GM04503 (cell line): ENCODE results near the gene BCAP29.
"Not testable (repeated sequence)": the region's sequence is repeated elsewhere in the genome, so short reads cannot be mapped to it uniquely, and the experiment has no call there.

Source experiments
- DNase-seq: peaks from one replicate; pipeline ENCODE4 v3.0.0-alpha.2; 2012; ENCODE audit warnings: low read depth

BCAP29 gene

GRCh38 chr7:107579885-107580715 lies at the start of gene BCAP29:
TSS of gene BCAP29 (plus strand) at chr7:107580246. CDS start at chr7:107580773, 527 bp downstream.
- no peak for DNase-seq

- DNase-seq = no peak
These were observed 49.3 kb upstream of the BCAP29 start for GRCh38 chr7:107530751-107531150.

- DNase-seq = no peak
These were observed 45.9 kb upstream of the BCAP29 start for GRCh38 chr7:107534139-107534538.

GRCh38 chr7:107537228-107537627 lies 42.8 kb upstream of the BCAP29 start:
- not testable (repeated sequence) for DNase-seq

GRCh38 chr7:107538001-107538400 lies 42.0 kb upstream of the BCAP29 start:
- no peak for DNase-seq

- no peak for DNase-seq
These were observed 36.6 kb upstream of the BCAP29 start for GRCh38 chr7:107543338-107543993.

- DNase-seq = no peak
These were observed 35.0 kb upstream of the BCAP29 start for GRCh38 chr7:107544848-107545591.

- DNase-seq = no peak
These were observed 28.1 kb upstream of the BCAP29 start for GRCh38 chr7:107551936-107552335.

- no peak for DNase-seq
These were observed 24.2 kb upstream of the BCAP29 start for GRCh38 chr7:107555893-107556292.

GRCh38 chr7:107559864-107560263 lies 20.2 kb upstream of the BCAP29 start:
- peak; percentile 62 for DNase-seq

GRCh38 chr7:107560898-107561516 lies 19.0 kb upstream of the BCAP29 start:
- no peak for DNase-seq

GRCh38 chr7:107563081-107563774 lies 16.8 kb upstream of the BCAP29 start:
- no peak for DNase-seq

- no peak for DNase-seq
These were observed 16.1 kb upstream of the BCAP29 start, which contains the start of the genes COG5 and DUS4L for GRCh38 chr7:107563775-107564552. TSS of gene COG5 (minus strand) at chr7:107563920. CDS start at chr7:107563896, 24 bp downstream. TSS of gene DUS4L (plus strand) at chr7:107563971. CDS start at chr7:107567071, 3,100 bp downstream.

GRCh38 chr7:107564553-107565298 lies 15.3 kb upstream of the BCAP29 start:
- peak; percentile 75 for DNase-seq

- no peak for DNase-seq
These were observed 9.7 kb upstream of the BCAP29 start for GRCh38 chr7:107570298-107570697.

GRCh38 chr7:107573537-107573936 lies 6.5 kb upstream of the BCAP29 start:
- no peak for DNase-seq

- DNase-seq = no peak
These were observed 527 bp upstream of the BCAP29 start for GRCh38 chr7:107579554-107579884.

- DNase-seq = no peak
These were observed 804 bp downstream of the BCAP29 start for GRCh38 chr7:107580716-107581383.

- no peak for DNase-seq
These were observed 1.5 kb downstream of the BCAP29 start for GRCh38 chr7:107581387-107582013.
